GM21576 (cell line): ENCODE results near the gene BTBD7.

Experiments
- ATAC-seq: cut with Tn5 transposase; IDR thresholded peaks from one replicate; pipeline ENCODE4 v1.9.1; 2021; ENCODE audit warnings: mild to moderate bottlenecking, moderate library complexity; ENCODE audit not compliant: unreplicated experiment

BTBD7 gene

DNA sequence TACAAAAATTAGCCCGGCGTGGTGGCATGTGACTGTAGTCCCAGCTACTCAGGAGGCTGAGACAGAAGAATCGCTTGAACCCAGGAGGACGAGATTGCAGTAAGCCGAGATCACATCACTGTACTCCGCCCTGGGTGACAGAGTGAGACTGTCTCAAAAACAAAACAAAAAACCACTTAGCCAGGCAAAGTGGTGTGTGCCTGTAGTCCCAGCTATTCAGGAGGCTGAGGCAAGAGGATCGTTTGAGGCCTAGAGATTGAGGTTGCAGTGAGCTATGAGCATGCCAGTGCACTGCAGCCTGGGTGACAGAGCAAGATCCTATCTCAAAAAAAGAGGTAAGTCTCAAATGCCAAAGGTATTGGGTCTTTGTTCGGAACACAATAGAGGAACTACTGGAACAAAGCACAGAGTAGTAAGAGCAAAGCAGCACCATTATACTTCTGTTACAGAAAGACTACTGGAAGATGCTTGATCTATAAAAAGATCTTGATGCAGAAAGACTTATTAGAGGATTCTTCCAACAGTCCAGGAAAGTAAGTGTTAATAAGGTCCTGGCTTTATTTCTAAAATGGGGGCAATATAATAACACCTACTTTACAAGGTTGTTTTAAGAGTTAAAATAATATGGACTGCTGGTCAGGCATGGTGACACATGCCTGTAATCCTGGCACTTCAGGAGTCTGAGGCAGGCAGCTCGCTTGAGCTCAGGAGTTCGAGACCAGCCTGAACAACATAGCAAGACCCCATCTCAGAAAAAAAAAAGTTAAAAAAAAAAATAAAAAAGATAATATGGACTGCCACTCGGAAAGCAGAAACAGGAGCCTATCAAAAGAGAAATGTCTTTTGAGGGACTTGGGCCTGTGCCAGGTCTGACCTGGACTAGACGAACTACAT lies 29.9 kb downstream of the BTBD7 start:
- no peak for ATAC-seq

DNA sequence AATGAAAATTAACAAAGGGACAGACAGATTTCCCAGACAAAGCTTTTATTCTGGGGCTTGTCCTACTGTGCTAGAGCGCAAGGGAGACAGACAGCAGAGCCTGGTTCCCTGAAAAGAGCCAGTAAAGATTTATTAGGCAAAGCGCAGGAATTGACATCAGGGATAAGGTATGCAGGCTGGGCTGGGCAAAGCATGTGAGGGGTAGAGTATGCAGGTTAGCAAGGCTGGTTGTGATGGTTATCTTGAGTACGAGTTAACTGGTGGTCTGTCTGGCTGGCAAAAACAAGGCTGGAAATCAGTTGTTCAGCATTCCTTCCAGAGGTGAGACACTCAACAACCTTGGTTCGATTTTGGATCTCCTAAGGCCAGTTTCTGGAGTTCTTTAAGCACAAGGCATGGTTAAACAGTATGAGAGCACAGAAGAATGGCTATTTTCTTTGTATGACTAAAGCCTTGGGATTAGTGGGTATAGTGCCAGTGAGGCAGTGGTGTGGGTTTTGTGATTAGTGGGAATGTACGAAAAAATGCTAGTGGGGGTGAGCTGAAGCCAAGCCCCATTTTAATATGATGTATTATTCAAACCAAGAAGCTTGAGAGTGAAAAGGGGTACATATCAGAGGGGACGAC lies 30.9 kb downstream of the BTBD7 start:
- no peak for ATAC-seq

DNA sequence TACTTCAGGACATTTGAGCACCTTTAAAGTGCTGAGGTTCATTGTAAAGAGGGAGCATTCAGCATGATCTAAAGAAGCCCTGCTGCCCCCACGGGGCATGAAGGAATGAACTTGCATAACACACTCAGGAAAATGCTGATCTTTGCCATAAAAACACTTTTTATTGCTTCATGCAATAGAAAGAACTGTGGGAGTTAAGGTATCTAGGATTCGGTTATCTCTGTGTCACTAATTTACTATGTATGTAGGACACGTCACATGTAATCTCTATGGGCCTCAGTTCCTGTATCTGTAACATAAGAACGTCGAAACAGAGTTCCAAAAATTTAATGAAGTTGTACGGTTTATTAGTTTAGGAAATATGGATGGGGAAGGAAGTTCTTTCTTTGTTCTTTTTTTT lies 33.0 kb downstream of the BTBD7 start:
- ATAC-seq = no peak

DNA sequence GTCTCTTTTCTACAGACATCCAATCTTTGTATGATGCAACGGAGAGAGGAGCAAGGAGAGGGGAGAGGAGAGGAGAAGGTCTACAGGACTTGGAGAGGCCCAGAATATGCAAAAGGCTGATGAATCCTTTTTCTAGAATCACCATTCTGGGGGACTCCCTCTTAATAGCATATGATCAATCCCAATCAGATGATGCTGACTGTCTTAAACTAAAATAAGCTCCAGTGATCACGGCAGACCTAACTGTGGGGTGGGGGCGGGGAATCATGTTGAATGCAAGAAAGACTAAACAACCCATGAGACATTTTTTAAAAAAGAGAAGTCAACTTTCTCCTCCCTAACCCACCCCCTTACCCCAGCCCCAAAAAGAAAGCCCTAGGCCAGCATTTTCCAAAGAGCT lies 33.4 kb downstream of the BTBD7 start:
- ATAC-seq = no peak

DNA sequence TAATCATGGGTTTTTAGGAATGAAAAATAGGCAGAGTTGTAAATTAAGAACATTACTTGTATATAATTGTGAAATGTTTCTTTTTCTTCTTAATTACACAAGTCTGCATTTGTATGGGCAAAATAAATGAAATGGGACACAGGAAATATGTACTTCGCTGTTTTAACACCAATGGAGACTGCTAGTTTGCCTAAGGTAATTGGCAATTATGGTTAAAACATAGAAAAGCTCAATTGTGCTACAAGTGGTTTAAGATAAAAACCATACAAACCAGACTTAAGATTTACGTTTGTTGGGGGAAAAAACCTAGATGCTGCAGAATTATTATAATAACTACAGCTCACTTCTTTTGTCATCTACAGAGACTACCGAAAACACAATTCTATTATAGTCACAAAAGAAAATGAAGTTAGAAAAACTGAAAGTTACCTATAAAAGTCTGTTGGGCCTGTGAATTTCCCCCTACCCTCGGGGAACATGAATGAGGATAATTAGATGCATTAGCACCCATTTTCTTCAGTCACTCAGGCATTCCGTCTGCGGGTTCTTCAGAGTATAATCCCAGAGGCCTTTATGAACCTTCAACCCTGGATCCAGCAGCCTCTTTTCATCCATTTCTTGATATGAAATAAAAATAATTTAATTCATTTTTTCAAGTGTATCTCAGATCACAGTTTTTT lies 37.2 kb downstream of the BTBD7 start:
- ATAC-seq = no peak

DNA sequence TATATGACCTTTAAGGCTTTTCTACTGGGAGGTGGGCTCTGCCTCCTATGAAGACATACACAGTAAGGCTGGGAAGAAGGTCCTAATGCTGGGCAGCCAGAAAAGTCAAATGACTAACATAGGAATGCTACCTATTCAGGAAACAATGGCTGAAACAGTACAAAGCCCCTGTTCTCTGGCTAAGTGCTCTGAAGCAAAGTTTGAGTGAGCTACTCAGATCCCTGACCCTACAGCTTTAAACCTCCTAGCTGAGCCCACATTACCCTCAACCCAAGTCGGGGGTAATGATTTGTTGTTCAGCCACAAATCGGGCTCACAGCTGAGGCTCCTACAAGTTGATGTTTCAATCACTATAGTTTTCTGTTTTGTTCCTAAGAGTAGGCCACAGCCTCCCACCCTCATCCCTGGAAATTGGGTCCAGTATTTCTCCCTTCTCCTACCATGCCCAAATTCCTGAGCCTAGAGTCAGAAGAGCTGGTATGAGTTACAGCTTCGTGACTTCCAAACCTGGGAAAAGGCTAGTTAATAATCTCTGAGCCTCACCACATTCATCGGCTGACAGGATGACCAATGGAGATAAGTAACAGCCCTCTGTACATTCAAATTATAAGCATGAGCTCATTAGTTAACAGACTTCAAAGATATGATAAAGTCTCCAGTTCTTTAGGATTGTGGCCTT lies 46.5 kb downstream of the BTBD7 start:
- ATAC-seq = no peak

DNA sequence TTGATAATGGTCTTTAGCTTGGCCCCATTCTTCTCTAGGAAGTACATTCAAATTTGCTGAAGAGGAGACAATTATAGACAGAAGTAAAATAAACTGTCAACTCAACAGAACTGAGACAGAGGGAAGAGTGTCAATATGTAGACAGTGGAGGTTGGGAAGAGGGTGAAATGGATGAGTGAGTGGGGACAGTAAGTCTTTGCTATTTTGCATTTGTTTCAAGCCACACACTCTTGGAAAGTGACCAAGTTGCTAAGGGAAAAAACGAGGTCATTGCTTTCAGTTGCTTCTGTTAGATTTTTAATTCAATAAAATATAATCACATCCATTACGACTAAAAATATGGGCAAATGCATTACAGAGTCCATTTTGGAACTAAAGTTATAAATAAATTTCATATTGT lies 47.8 kb downstream of the BTBD7 start:
- ATAC-seq = no peak

DNA sequence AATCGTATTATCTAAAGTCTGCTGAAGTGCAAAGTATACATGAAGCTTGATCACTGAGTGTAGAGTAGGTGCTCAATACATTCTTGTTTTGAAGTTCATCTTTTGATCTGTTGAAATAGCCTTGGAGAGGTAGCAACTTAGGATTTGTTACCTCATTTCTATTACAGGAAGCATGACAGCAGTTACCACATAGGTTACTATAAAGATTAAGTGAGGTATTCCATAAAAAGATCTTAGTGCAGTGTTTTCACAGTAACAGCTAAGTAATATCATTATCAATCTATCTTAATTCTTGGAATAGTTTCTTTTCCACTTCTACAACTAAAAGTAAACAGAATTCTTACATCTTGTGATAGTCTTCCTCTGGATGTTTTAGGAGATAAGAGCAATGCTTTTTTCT lies 50.9 kb downstream of the BTBD7 start:
- ATAC-seq = no peak

DNA sequence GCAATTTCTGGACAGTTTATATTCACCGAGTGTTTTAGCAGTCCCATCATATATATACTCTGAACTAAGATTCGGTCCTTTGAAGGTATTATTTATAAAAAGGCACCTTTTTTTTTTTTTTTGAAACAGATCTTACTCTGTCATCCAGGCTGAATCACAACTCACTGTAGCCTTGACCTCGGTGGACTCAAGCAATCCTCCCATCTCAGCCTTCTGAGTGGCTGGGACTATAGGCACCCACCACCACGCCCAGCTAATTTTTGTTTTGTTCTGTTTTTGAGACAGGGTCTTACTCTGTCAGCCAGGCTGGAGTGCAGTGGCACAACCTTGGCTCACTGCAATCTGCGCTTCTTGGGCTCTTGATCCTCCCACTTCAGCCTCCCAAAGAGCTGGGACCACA lies 52.1 kb downstream of the BTBD7 start:
- no peak for ATAC-seq

DNA sequence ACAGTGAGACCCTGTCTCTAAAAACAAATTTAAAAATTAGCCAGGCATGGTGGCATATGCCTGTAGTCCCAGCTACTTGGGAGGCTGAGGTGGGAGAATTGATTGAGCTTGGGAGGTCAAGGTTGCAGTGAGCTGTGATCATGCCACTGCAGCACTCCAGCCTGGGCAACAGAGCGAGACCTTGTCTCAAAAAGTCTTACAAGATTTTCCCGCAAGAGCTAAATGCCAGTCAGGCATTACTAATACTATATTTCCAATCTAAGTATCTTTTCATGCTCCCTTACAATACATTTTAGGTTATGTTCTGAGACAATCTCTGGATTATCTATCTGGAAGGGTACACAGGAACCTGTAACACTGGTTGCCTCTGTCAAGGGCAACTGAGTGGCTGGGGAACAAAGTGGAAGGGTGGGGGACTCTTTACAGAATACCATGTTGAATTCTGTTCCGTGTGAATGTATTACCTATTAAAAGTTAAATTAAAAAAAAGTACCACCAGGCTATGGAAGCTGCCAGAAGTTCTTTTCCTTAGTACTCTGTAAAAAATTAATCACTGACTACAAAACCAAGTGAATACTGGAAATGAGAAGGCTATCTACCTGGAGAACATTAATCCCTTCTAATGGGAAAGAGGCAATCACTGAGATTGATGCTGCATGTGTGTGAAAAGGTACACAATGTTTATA lies 56.7 kb downstream of the BTBD7 start:
- no peak for ATAC-seq

DNA sequence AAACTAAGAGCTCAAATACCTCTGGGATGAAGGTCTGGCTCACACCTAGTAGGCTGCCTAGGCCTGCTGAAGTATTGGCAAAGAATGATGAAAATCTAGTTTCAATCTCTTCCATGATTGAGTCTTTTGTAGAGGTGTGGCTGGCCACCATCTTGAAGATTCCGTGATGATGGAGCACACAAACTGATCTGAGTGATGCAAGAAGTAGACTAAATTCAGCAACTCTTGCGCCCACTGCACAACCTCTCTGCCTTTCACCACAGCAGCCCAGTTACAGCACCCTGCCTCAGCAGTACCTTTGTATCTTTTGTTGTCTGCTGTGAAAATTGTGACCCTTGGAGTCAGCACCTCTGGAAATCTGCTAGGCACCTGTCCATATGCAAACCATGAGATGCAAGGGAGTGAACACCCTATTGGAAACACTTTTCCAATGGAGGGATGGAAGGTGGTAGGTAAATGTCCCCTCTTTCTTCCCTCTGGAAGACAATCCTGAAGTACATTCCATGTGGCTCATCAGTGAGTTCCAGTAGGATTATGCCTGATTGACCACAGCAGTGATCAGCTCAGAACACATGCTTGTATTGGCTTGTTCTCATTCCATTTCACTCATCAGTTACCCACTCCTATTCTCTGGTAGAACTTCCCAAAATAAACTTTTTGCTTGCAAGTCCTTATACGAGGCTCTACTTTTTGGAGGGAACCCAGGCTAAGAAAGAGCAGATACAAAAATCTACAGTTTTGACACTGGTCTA lies 58.6 kb downstream of the BTBD7 start:
- no peak for ATAC-seq

DNA sequence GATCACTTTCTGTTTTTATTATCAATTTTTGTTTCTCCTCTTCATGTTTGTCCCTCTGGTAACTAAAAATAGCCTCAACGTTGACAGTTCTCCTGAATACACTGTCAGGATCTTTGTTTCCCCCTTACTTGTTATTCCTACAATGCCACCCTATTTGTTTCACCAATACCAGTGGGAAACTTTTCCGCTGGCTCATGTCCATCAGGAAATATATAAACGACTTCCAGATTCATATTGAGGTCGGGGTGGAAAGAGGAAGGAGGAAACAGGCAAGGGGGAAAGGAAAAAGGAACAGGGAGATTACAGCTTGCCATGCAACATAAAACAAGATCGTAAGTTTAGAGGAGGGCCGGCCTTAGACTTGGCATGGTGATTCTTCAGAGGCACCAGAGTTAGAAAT lies 61.7 kb downstream of the BTBD7 start:
- ATAC-seq = no peak

DNA sequence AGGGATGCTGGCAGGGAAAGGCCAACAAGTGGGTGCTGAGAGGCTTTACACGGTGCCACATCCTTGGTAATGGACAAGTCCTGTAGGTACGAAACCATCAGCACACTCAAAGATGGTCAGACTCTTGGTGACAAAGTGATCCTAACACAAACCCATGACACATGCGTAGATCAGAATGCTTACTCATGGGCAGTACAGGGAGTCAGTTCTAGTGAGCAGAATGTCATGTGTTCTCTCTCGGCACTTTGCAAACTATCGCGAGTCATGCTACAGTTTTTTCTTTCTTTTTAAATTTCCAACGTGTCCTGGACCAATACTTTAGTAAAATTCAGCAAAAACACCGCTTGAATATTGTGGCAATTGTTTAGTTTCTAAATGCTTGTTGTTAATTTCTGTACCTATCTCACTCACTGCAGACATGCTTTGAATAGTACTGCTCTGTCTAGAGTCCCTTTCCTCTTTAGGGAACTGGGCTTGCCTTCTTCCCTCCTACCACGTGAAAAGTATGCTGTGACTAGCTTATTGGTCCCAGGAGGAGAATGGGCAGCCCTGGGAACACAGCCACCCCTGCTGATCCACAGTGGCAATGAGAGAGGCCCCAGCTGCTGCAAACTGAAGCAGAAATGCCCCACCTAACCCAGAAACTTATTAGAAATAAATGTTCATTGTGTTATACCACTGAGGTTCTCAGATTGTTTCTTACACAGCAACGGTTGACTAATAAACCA lies 63.3 kb downstream of the BTBD7 start:
- no peak for ATAC-seq

DNA sequence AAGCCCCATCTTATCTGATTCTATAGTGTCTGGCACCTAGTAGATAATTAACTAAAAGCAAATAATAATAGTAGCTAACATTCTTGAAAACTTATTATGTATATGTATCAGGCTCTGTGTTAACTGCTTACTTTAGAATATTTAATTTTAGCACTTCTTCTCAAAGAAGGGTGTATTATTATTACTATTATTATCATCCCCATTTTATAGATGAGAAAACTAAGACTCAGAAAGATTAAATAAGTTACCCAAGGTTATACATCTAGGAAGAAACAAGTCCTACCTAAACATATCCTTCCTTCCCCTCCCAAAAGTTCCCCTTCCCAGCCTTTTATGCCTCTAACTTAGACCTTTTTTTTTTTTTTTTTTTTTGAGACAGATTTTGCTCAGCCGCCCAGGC lies 64.4 kb downstream of the BTBD7 start:
- ATAC-seq = no peak

DNA sequence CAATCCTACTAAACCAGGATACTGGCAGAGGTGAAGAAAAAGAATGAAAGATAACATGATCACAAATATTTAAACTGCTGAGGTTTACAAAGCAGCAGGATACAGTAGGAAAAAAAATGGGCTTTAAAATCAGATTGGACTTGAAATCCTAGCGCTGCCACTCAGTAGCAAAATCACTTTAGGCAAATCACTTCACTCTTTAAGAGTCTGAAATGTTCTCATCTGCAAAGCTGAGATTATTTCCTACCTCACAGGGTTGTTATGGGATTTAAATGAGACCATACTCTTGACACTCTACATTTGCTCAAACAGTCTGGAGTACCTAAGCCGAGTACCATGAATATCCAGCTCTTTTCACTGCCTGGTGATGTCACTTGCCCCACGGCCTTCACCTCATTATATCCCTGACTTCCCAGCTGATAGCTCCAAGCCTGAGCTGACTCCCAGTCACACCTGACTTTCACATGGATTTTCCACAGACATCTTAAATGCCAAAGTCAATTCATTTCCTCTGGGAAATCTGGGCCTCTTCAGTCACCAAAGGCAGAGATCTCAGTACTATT lies 65.6 kb downstream of the BTBD7 start:
- ATAC-seq = no peak

DNA sequence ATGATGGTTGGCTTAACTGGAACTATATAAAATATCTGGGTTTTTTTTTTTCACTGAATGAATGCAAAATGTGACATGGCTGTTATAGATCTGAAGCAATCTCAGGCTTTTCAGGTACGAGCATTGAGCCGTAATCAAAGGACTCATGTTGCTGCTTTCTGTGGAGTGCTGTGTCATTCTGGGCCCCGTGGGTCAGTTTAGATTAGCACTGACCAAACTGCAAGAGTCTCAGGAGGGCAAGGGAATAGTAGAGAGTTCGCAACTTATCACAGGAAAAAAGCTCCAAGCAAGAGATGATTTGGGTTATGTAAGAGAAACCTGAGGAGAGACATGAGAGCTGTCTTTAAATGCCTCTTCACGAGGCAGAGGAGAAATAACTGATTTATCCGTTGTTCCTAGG lies 66.7 kb downstream of the BTBD7 start:
- no peak for ATAC-seq

DNA sequence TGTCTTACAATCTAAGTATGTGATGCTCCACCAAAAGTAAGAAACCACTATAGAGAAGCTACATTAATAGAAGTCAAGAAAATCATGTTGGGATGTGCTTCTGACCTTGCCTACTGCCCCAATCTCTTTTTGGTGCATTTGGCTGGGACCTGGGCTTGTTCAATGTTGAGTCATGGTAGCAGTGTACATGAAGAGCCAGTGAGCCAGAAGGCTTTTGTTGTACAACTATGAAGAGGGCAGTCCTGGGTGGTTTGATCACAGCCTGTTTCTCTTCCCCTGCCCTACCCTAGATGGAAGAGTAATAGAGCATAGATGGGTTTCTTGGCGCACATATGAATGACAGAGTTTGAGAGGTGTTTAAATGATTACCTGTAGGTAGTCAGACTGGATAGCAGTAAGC lies 69.4 kb downstream of the BTBD7 start:
- ATAC-seq = no peak

DNA sequence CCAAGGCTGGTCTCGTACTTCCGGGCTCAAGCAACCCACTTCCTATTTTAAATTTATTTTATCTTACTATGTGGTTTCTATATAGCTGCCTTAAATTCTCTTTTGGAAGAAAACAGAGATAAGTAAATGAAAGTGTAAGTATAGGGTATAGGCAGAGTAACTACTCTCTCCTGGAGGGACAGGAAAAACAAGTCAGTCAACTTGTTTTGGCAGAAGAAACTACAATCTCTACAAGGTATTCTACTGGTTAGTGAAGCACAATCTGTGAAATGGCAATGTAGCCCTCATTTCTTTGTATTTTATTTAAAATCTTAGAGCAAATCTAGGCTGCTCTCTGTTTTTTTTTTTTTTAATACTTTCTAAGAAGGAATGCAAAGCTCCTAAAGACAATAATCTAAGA lies 70.4 kb downstream of the BTBD7 start:
- ATAC-seq = no peak

DNA sequence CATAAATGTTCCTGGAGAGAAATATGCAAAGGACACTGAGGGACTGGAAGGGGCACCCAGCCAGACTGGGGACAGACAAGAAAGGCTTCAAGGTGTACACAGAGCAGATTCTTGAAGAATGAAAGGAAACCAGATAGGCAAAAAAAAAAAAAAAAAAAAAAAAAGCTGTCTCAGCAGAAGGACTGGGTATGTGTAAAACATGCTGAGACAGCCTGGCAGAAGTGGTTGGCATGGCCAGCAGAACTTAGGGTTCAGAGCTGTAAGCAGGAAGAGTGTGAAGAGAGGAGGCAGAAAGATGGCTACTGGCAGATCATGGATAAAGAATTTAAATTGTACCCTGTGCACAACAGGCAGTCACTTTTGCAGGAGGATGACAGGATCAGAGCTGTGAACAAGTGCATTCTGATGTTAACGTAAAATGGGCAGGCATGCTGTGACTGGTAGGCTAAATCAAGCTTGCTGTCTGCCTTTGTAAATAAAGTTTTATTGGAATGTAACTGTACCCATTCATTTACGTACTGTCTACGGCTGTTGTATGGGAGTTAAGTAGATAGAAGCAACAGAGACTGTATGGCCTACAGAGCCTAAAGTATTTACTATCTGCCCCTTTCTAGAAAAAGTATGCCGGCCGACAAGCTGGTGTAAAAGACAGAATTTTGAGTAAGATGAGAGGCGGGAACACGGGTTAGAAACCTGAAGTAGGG lies 83.6 kb downstream of the BTBD7 start:
- ATAC-seq = no peak
